HG03565 (cell line): ENCODE data around the gene IFT81.

ENCODE experiments used
- ATAC-seq: cut with Tn5 transposase; IDR thresholded peaks from one replicate; pipeline ENCODE4 v1.9.1; 2021; ENCODE audit warnings: mild to moderate bottlenecking, moderate library complexity; ENCODE audit not compliant: unreplicated experiment

IFT81 gene

GRCh38 chr12:110266980-110267620 lies 142.9 kb downstream of the IFT81 start:
- no peak for ATAC-seq
